ENCODE data around the gene GALNT17.

GRCh38 chr7:71283802-71284201 is 151.9 kb downstream of the GALNT17 start:
- TF ChIP-seq POLR2AphosphoS5 (IDR thresholded peaks at IDR 0.05) (no peak), CTCF (IDR thresholded peaks at IDR 0.05) (no peak), EP300 (IDR thresholded peaks at IDR 0.05) (no peak)

Data from esophagus muscularis mucosa (tissue), 4 donors.